Measurements from ENCODE around the gene RMRP. TPM values are rescaled to one million over a fixed set of nuclear protein-coding genes. Genes with fewer than 3 reads are reported as not detected.

RMRP gene
- total RNA-seq, 1 donor from 2014 or later = 35,708 TPM

DNA sequence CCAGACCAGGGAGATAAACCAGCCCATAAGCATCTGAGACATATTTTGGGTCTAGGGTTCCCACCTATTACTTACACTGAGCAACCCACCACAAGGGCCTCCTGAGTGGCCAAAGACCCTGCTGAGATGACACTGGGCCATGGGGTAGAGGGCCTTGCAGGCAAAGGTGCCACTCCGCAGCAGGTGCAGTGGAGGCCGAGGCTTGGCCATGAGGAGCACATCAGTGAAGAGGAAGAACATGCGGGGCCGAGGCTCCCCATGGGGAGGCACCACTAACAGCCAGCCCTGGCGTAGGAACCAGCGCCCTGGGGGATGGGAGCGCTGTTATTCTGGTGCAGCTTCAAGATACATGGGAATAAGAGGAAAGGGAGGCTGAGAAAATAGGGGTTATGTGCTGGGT lies 4.6 kb upstream of the RMRP start:
- DNase-seq = no peak
- Mint-ChIP-seq H3K36me3 (ENCODE audit: unreplicated experiment) (peaks cover 3% of the 10 kb centered on the region), H3K27ac (ENCODE audit: unreplicated experiment) (no peak overlapping the region), H3K27me3 (ENCODE audit: unreplicated experiment) (peaks cover 10% of the 10 kb centered on the region), H3K4me1 (ENCODE audit: low read depth, unreplicated experiment) (peaks cover 14% of the 10 kb centered on the region), H3K9me3 (ENCODE audit: unreplicated experiment) (peaks cover 11% of the 10 kb centered on the region), H3K4me3 (ENCODE audit: unreplicated experiment) (peak overlapping the region; percentile 22)
- TF ChIP-seq, protein P1, sequence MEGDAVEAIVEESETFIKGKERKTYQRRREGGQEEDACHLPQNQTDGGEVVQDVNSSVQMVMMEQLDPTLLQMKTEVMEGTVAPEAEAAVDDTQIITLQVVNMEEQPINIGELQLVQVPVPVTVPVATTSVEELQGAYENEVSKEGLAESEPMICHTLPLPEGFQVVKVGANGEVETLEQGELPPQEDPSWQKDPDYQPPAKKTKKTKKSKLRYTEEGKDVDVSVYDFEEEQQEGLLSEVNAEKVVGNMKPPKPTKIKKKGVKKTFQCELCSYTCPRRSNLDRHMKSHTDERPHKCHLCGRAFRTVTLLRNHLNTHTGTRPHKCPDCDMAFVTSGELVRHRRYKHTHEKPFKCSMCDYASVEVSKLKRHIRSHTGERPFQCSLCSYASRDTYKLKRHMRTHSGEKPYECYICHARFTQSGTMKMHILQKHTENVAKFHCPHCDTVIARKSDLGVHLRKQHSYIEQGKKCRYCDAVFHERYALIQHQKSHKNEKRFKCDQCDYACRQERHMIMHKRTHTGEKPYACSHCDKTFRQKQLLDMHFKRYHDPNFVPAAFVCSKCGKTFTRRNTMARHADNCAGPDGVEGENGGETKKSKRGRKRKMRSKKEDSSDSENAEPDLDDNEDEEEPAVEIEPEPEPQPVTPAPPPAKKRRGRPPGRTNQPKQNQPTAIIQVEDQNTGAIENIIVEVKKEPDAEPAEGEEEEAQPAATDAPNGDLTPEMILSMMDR (IDR thresholded peaks at IDR 0.05; ENCODE audit: partially characterized antibody, unreplicated experiment) = no peak

- H3K4me1 Mint-ChIP-seq (ENCODE audit: low read depth, unreplicated experiment) = peaks cover 14% of the 10 kb centered on the region
- no peak overlapping the region for H3K27ac Mint-ChIP-seq (ENCODE audit: unreplicated experiment)
- H3K4me3 Mint-ChIP-seq (ENCODE audit: unreplicated experiment) = no peak overlapping the region
- no peaks in the 10 kb centered on the region for H3K36me3 Mint-ChIP-seq (ENCODE audit: unreplicated experiment)
- H3K27me3 Mint-ChIP-seq (ENCODE audit: unreplicated experiment) = peaks cover 15% of the 10 kb centered on the region
- no peak for DNase-seq
- H3K9me3 Mint-ChIP-seq (ENCODE audit: unreplicated experiment) = peaks cover 16% of the 10 kb centered on the region
- TF ChIP-seq, protein P1 (IDR thresholded peaks at IDR 0.05; ENCODE audit: partially characterized antibody, unreplicated experiment) = no peak
Measured at GRCh38 chr9:35661756-35662350, 4.0 kb upstream of the RMRP start.

GRCh38 chr9:35660966-35661415 lies 3.2 kb upstream of the RMRP start:
- H3K36me3 Mint-ChIP-seq (ENCODE audit: unreplicated experiment) = no peaks in the 10 kb centered on the region
- H3K27ac Mint-ChIP-seq (ENCODE audit: unreplicated experiment) = peak overlapping the region; percentile 64
- DNase-seq = no peak
- peaks cover 14% of the 10 kb centered on the region for H3K4me1 Mint-ChIP-seq (ENCODE audit: low read depth, unreplicated experiment)
- H3K9me3 Mint-ChIP-seq (ENCODE audit: unreplicated experiment) = peaks cover 21% of the 10 kb centered on the region
- peak overlapping the region; percentile 38 for H3K4me3 Mint-ChIP-seq (ENCODE audit: unreplicated experiment)
- H3K27me3 Mint-ChIP-seq (ENCODE audit: unreplicated experiment) = peaks cover 16% of the 10 kb centered on the region
- TF ChIP-seq, protein P1 (IDR thresholded peaks at IDR 0.05; ENCODE audit: partially characterized antibody, unreplicated experiment) = no peak

DNA sequence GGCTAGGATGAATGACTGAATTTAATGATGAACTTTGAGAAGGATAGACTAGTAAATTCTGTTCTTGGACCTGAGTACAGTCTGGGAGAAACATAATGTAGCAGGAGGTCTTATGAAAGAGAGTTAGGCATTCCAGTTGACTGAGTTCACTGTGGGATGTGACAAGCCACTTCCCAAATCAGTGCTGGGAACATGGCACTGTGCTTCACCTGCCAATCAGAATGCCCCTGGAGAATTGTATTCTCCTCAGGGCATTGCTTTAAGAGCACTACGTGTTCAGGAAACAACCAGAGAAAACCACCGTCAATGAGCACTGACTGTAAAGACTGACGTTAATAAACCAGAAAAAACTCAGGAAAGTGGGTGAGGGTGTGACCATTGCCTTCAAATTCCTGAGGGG lies 1.5 kb upstream of the RMRP start:
- H3K27me3 Mint-ChIP-seq (ENCODE audit: unreplicated experiment) = peaks cover 16% of the 10 kb centered on the region
- peak overlapping the region; percentile 10 for H3K27ac Mint-ChIP-seq (ENCODE audit: unreplicated experiment)
- H3K9me3 Mint-ChIP-seq (ENCODE audit: unreplicated experiment) = peaks cover 21% of the 10 kb centered on the region
- peaks cover 14% of the 10 kb centered on the region for H3K4me1 Mint-ChIP-seq (ENCODE audit: low read depth, unreplicated experiment)
- DNase-seq = no peak
- TF ChIP-seq, protein P1 (IDR thresholded peaks at IDR 0.05; ENCODE audit: partially characterized antibody, unreplicated experiment) = no peak
- H3K36me3 Mint-ChIP-seq (ENCODE audit: unreplicated experiment) = no peaks in the 10 kb centered on the region
- peak overlapping the region; percentile 91 for H3K4me3 Mint-ChIP-seq (ENCODE audit: unreplicated experiment)

- Mint-ChIP-seq H3K9me3 (ENCODE audit: unreplicated experiment) (peaks cover 21% of the 10 kb centered on the region), H3K36me3 (ENCODE audit: unreplicated experiment) (no peaks in the 10 kb centered on the region), H3K27ac (ENCODE audit: unreplicated experiment) (peak overlapping the region; percentile 90), H3K4me1 (ENCODE audit: low read depth, unreplicated experiment) (peaks cover 14% of the 10 kb centered on the region), H3K27me3 (ENCODE audit: unreplicated experiment) (peaks cover 16% of the 10 kb centered on the region), H3K4me3 (ENCODE audit: unreplicated experiment) (peak overlapping the region; percentile 91)
- TF ChIP-seq, protein P1 (IDR thresholded peaks at IDR 0.05; ENCODE audit: partially characterized antibody, unreplicated experiment) = no peak
- DNase-seq = no peak
Measured at GRCh38 chr9:35658968-35659220, 1.1 kb upstream of the RMRP start.

All from glutamatergic neuron (in vitro differentiated cells).